Pancreas (tissue), 10 donors: ENCODE results near the gene FBXO45. TPM values are rescaled to one million over a fixed set of nuclear protein-coding genes. Genes with fewer than 3 reads are reported as not detected.

Experiments
- ATAC-seq, 4 donors: fragments of 200-7000 bp; cut with Tn5 transposase; one replicate each; pipeline versions ENCODE4 v1.8.0 to v1.9.1; 2020; ENCODE audit warnings: mild to moderate bottlenecking in 4 of 4, moderate library complexity in 4 of 4
- DNase-seq, 6 donors: peaks; one replicate each; pipeline ENCODE4 v3.0.0-alpha.2; 2020
- FAIRE-seq: peaks from 2 replicates; lab custom pipeline; 2012; peaks lifted over from hg19 to GRCh38; lab: Jason Lieb, UNC
- H3K27ac ChIP-seq, 4 donors: fragments of 200-600 bp; sonication (generic); 1 replicate in 3 of 4; 2 replicates in 1 of 4; pipeline versions ENCODE4 v1.5.0 to v1.8.0; 2020
- H3K27me3 ChIP-seq, 4 donors: fragments of 200-600 bp; one replicate each; pipeline ENCODE4 v1.8.0; 2021
- H3K36me3 ChIP-seq, 3 donors: fragments of 200-600 bp; sonication (generic) in 1 of 3; one replicate each; pipeline versions ENCODE4 v1.5.0 to v1.8.0; 2020 to 2021
- H3K4me1 ChIP-seq, 3 donors: fragments of 200-600 bp; one replicate each; pipeline ENCODE4 v1.8.0; 2021
- H3K4me3 ChIP-seq, 4 donors: fragments of 200-600 bp; sonication (generic) in 2 of 4; one replicate each; pipeline versions ENCODE4 v1.5.0 to v1.8.0; 2020 to 2021
- H3K9me3 ChIP-seq, 4 donors: fragments of 200-600 bp; one replicate each; pipeline ENCODE4 v1.8.0; 2021
- CTCF ChIP-seq, 4 donors: fragments of 200-600 bp; sonication (generic) in 3 of 4; IDR thresholded peaks; one replicate each; pipeline versions ENCODE4 v1.5.0 to v1.8.0; 2021; ENCODE audit warnings: antibody characterized with exemption in 4 of 4
- WGBS, 2 donors: extraction: QIAGEN DNeasy Blood & Tissue Kit; methylation state at CpG; one replicate each; pipeline ENCODE4 v1.1.7; 2013; 5-methylcytosine and 5-hydroxymethylcytosine counted together
- intact Hi-C, 3 donors: fragments of 100-400 bp; cut with DNase I; formaldehyde crosslinking; loops; one replicate each; pipeline versions ENCODE4 v1.11.1 to v1.14.2; 2022
- polyA plus RNA-seq, 2 donors: library from polyadenylated mRNA; stranded (reverse); fragments of 200-250 nt; gene quantifications; one replicate each; pipeline ENCODE4 v1.2.3, GENCODE V29; 2013
- total RNA-seq, 6 donors: library from RNA; stranded (reverse); fragmentation: NEBNext Ultra II Directional in 4 of 6; extraction: Animal tissue kit (Norgen Biotek cat#: 25700) in 4 of 6; gene quantifications; one replicate each; pipeline versions ENCODE4 v1.2.1 to v1.2.4, GENCODE V29; 2021 to 2023
- donor health status: healthy with polysubstance abuse.
- donor health status: DM: no; HTN: no; CAD: no; lungs with moderate emphysema.
- donor health status: DM: no; HTN: no; CAD: no.
- donor health status: control.
- donor health status: control.
- donor health status: Bipolar disorder and iron deficiency.
- donor health status: DM: yes; HTN: yes; CAD: no.
- donor health status: DM: no; HTN: no; CAD: no.
- donor health status: DM: no; HTN: no; CAD: no.
- donor health status: DM: yes; HTN: yes; CAD: no.

FBXO45 gene
- total and polyA plus RNA-seq, 8 donors = 1.2 to 5.0 (median 3.0) TPM

GRCh38 chr3:196555295-196555694 is 13.2 kb upstream of the FBXO45 start:
- Histone ChIP-seq H3K4me3 (no peak overlapping the region), H3K27ac (no peak overlapping the region), H3K36me3 (peaks cover 0 to 6% (median 0%) of the 10 kb centered on the region in 3 donors), H3K4me1 (no peaks in the 10 kb centered on the region), H3K27me3 (no peaks in the 10 kb centered on the region), H3K9me3 (no peaks in the 10 kb centered on the region)
- no peak for FAIRE-seq
- no peak for ATAC-seq
- no peak for TF ChIP-seq CTCF (IDR thresholded peaks at IDR 0.05)
- intact Hi-C loops = no loop called here
- WGBS, 2 donors = 67 to 72% methylated on average over 3 of the region's 3 CpGs
- no peak for DNase-seq

GRCh38 chr3:196557236-196557635 is 11.2 kb upstream of the FBXO45 start:
- H3K4me3 ChIP-seq = no peak overlapping the region
- DNase-seq (no peak), ATAC-seq (no peak), FAIRE-seq (no peak)
- peaks cover 0 to 6% (median 0%) of the 10 kb centered on the region in 3 donors for H3K36me3 ChIP-seq
- intact Hi-C loops = no loop called here
- no peak for TF ChIP-seq CTCF (IDR thresholded peaks at IDR 0.05)
- H3K9me3 ChIP-seq = no peaks in the 10 kb centered on the region
- WGBS, 2 donors = 88 to 89% methylated on average over 5 of the region's 5 CpGs
- no peaks in the 10 kb centered on the region for H3K27me3 ChIP-seq
- H3K27ac ChIP-seq = no peak overlapping the region
- H3K4me1 ChIP-seq = no peaks in the 10 kb centered on the region

GRCh38 chr3:196558476-196558875 is 10.0 kb upstream of the FBXO45 start:
- DNase-seq (no peak), ATAC-seq (no peak), FAIRE-seq (no peak)
- TF ChIP-seq CTCF (IDR thresholded peaks at IDR 0.05) = no peak
- Histone ChIP-seq H3K4me3 (no peak overlapping the region), H3K36me3 (peaks cover 0 to 6% (median 0%) of the 10 kb centered on the region in 3 donors), H3K27ac (no peak overlapping the region), H3K9me3 (no peaks in the 10 kb centered on the region), H3K27me3 (no peaks in the 10 kb centered on the region), H3K4me1 (no peaks in the 10 kb centered on the region)
- intact Hi-C loops = no loop called here

- TF ChIP-seq CTCF (IDR thresholded peaks at IDR 0.05) = no peak
- 48 to 58% methylated on average over 3 of the region's 3 CpGs for WGBS, 2 donors
- no peak overlapping the region for H3K27ac ChIP-seq
- H3K9me3 ChIP-seq = no peaks in the 10 kb centered on the region
- intact Hi-C loops = no loop called here
- H3K4me3 ChIP-seq = no peak overlapping the region
- FAIRE-seq (no peak), ATAC-seq (no peak), DNase-seq (no peak)
- no peaks in the 10 kb centered on the region for H3K4me1 ChIP-seq
- peaks cover 0 to 6% (median 0%) of the 10 kb centered on the region in 3 donors for H3K36me3 ChIP-seq
- no peaks in the 10 kb centered on the region for H3K27me3 ChIP-seq
These were observed 8.6 kb upstream of the FBXO45 start for GRCh38 chr3:196559826-196560225.

GRCh38 chr3:196563721-196564225 is 4.7 kb upstream of the FBXO45 start:
- no peak for DNase-seq
- TF ChIP-seq CTCF (IDR thresholded peaks at IDR 0.05) = no peak
- ATAC-seq = no peak
- intact Hi-C loops = no loop called here
- Histone ChIP-seq H3K4me1 (no peaks in the 10 kb centered on the region), H3K27ac (no peak overlapping the region), H3K36me3 (peaks cover 0 to 6% (median 0%) of the 10 kb centered on the region in 3 donors), H3K9me3 (no peaks in the 10 kb centered on the region), H3K4me3 (no peak overlapping the region), H3K27me3 (no peaks in the 10 kb centered on the region)
- 83 to 88% methylated on average over 9 of the region's 9 CpGs for WGBS, 2 donors
- no peak for FAIRE-seq
